Activated CD4-positive, alpha-beta T cell treated with anti-CD3 and anti-CD28 coated beads for 1 hour (primary cell): ENCODE results near the gene DTNB.
"Not testable (repeated sequence)": the region's sequence is repeated elsewhere in the genome, so short reads cannot be mapped to it uniquely, and the experiment has no call there.

Source experiments
- DNase-seq: peaks from one replicate; pipeline ENCODE4 v3.0.0-alpha.2; 2020

DTNB gene

GRCh38 chr2:25673300-25674076 is at the start of gene DTNB:
TSS of gene DTNB (minus strand) at chr2:25673577. CDS start at chr2:25652660, 20,917 bp downstream.
- peak; percentile 72 for DNase-seq

- DNase-seq = no peak
These were observed 48.8 kb upstream of the DTNB start for GRCh38 chr2:25722224-25722623.

- DNase-seq = no peak
These were observed 47.2 kb upstream of the DTNB start for GRCh38 chr2:25720575-25720974.

GRCh38 chr2:25714740-25715139 is 41.4 kb upstream of the DTNB start:
- no peak for DNase-seq

GRCh38 chr2:25712455-25712854 is 39.1 kb upstream of the DTNB start:
- DNase-seq = no peak

- DNase-seq = no peak
These were observed 38.4 kb upstream of the DTNB start for GRCh38 chr2:25711675-25712354.

GRCh38 chr2:25710750-25711149 is 37.4 kb upstream of the DTNB start:
- DNase-seq = no peak

GRCh38 chr2:25709349-25709748 is 36.0 kb upstream of the DTNB start:
- DNase-seq = no peak

- no peak for DNase-seq
These were observed 34.7 kb upstream of the DTNB start for GRCh38 chr2:25707927-25708590.

- DNase-seq = not testable (repeated sequence)
These were observed 32.2 kb upstream of the DTNB start for GRCh38 chr2:25705575-25705974.

- DNase-seq = no peak
These were observed 28.4 kb upstream of the DTNB start for GRCh38 chr2:25701801-25702200.

- DNase-seq = no peak
These were observed 26.9 kb upstream of the DTNB start for GRCh38 chr2:25700221-25700660.

- no peak for DNase-seq
These were observed 25.8 kb upstream of the DTNB start for GRCh38 chr2:25699216-25699615.

- DNase-seq = no peak
These were observed 25.4 kb upstream of the DTNB start for GRCh38 chr2:25698752-25699151.

GRCh38 chr2:25697559-25698341 is 24.4 kb upstream of the DTNB start:
- DNase-seq = no peak

GRCh38 chr2:25692737-25693445 is 19.5 kb upstream of the DTNB start:
- DNase-seq = no peak

GRCh38 chr2:25692143-25692542 is 18.8 kb upstream of the DTNB start:
- no peak for DNase-seq

- no peak for DNase-seq
These were observed 16.7 kb upstream of the DTNB start for GRCh38 chr2:25690058-25690457.

GRCh38 chr2:25688236-25688635 is 14.9 kb upstream of the DTNB start:
- DNase-seq = no peak

GRCh38 chr2:25685741-25686140 is 12.4 kb upstream of the DTNB start:
- no peak for DNase-seq

- no peak for DNase-seq
These were observed 11.4 kb upstream of the DTNB start for GRCh38 chr2:25684577-25685473.
